T-cell (primary cell): ENCODE data around the gene RGS3. TPM values are rescaled to one million over a fixed set of nuclear protein-coding genes. Genes with fewer than 3 reads are reported as not detected.

Experiments
- ATAC-seq, 4 experiments: fragments of 200-7000 bp in 3 of 4; fragments of 150-1000 bp in 1 of 4; cut with Tn5 transposase; replicated peaks in 1 of 4; 1 replicate in 3 of 4; 2 replicates in 1 of 4; pipeline ENCODE4 v1.10.0; 2021; ENCODE audit warnings: moderate library complexity in 3 of 4, mild to moderate bottlenecking in 2 of 4, moderate number of reproducible peaks in 1 of 4
- CTCF ChIA-PET, 2 donors: fragments of 300-600 bp; sonication (Branson Sonifier 250); formaldehyde crosslinking; loops; one replicate each; lab custom pipeline; 2022; ENCODE audit warnings: antibody characterized with exemption in 2 of 2; lab: Charles Lee
- POLR2A ChIA-PET, 2 donors: fragments of 300-600 bp; sonication (Branson Sonifier 250); formaldehyde crosslinking; loops; one replicate each; lab custom pipeline; 2022; ENCODE audit warnings: antibody characterized with exemption in 2 of 2; lab: Charles Lee
- DNase-seq, 35 experiments: peaks; one replicate each; pipeline versions ENCODE4 v3.0.0 to v3.0.0-alpha.2; 2013 to 2023
- H3K27ac ChIP-seq: one replicate; pipeline ENCODE4 v1.5.1; 2013; ENCODE audit warnings: low read length
- H3K27me3 ChIP-seq, 2 experiments: replicated peaks in 1 of 2; 1 replicate in 1 of 2; 2 replicates in 1 of 2; pipeline versions ENCODE4 v1.6.1 to v1.7.0; 2013; ENCODE audit warnings: low read length in 1 of 2, mixed read lengths in 1 of 2; ENCODE audit not compliant: control insufficient read depth in 2 of 2, insufficient read depth in 2 of 2; ENCODE audit errors: extremely low read depth in 1 of 2
- H3K36me3 ChIP-seq, 2 donors: 1 replicate in 1 of 2; 2 replicates in 1 of 2; pipeline versions ENCODE4 v1.6.1 to v1.7.0; 2013; ENCODE audit warnings: low read length in 1 of 2; ENCODE audit not compliant: control insufficient read depth in 2 of 2, insufficient read depth in 1 of 2; ENCODE audit errors: extremely low read depth in 1 of 2
- H3K4me1 ChIP-seq, 2 experiments: 1 replicate in 1 of 2; 2 replicates in 1 of 2; pipeline versions ENCODE4 v1.6.1 to v1.7.0; 2013; ENCODE audit warnings: low read length in 2 of 2, mixed read lengths in 1 of 2; ENCODE audit not compliant: insufficient read depth in 2 of 2, control insufficient read depth in 1 of 2; ENCODE audit errors: extremely low read depth in 1 of 2
- H3K4me3 ChIP-seq, 2 donors: 1 replicate in 1 of 2; 2 replicates in 1 of 2; pipeline versions ENCODE4 v1.5.1 to v1.7.0; 2013; ENCODE audit warnings: mild to moderate bottlenecking in 2 of 2, low read length in 1 of 2, moderate library complexity in 1 of 2; ENCODE audit not compliant: control insufficient read depth in 1 of 2; ENCODE audit errors: extremely low read depth in 1 of 2
- H3K9me3 ChIP-seq: 2 replicates; pipeline ENCODE4 v1.7.0; 2013
- H3K27ac Mint-ChIP-seq, 2 donors: one replicate each; pipeline ENCODE4 v1.8.0; 2020 to 2021; ENCODE audit warnings: mild to moderate bottlenecking in 2 of 2, mixed read lengths in 2 of 2
- H3K27me3 Mint-ChIP-seq, 2 donors: one replicate each; pipeline ENCODE4 v1.8.0; 2021 to 2022; ENCODE audit warnings: mixed read lengths in 2 of 2
- H3K36me3 Mint-ChIP-seq: one replicate; pipeline ENCODE4 v1.8.0; 2021; ENCODE audit warnings: mixed read lengths
- H3K4me1 Mint-ChIP-seq, 3 donors: one replicate each; pipeline ENCODE4 v1.8.0; 2020 to 2022; ENCODE audit warnings: mixed read lengths in 3 of 3, mild to moderate bottlenecking in 1 of 3
- H3K4me3 Mint-ChIP-seq, 3 donors: one replicate each; pipeline ENCODE4 v1.8.0; 2020 to 2022; ENCODE audit warnings: mild to moderate bottlenecking in 3 of 3, mixed read lengths in 3 of 3, moderate library complexity in 3 of 3
- H3K9me3 Mint-ChIP-seq, 3 donors: one replicate each; pipeline ENCODE4 v1.8.0; 2020 to 2022; ENCODE audit warnings: mixed read lengths in 3 of 3
- WGBS: methylation state at CpG from one replicate; pipeline ENCODE4 v1.1.5; 2013; ENCODE audit warnings: missing lambda C conversion rate; ENCODE audit not compliant: insufficient coverage; 5-methylcytosine and 5-hydroxymethylcytosine counted together
- total RNA-seq, 35 experiments: library from RNA in 6 of 35; stranded (reverse) in 6 of 35; fragments of 120-200 nt in 1 of 35; gene quantifications; one replicate each; pipeline versions ENCODE4 v1.2.1 to v1.2.4 and lab custom pipeline; 2013 to 2026

Gene RGS3
- total RNA-seq, 5 donors from 2014 or later (not counting 1 experiment from before 2014, with no cell fraction given), result 15.9 to 36.5 (median 24.9) TPM

DNA sequence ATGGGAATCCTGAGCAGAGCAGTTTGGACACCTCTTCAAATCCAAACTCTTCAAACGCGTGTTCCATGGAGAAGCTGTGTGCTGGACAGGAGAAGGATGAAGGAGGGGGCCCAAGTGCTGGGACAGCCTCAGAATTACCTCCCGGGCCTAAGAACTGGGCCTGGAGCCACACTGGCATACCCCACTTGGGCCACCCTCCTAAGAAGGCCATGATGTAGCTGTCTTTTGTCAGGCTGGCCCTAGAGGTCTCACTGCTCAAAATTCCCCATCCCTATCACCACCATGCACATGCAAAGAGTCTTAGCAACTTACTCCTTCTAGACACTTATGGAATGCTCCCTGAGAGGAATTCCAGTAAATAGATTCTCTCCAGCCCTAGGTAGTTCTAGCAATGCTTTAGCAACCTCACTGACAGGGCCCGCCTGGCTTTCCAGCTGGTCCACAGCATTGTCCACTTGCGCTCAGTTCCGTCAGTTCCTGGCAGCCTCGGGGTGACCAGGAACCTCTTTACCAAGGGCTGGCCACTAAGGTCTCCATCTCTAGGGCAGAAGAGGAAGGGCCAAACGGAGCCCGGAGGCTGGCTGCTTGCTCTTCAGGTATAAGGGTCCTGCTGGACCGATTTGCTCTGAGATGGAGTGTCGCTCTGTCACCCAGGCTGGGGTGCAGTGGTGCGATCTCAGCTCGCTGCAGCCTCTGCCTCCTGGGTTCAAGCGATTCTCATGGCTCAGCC is 75.3 kb downstream of the RGS3 start:
- CTCF ChIA-PET, result no interaction called here

GRCh38 chr9:113540466-113540865 is 76.9 kb downstream of the RGS3 start:
- Mint-ChIP-seq H3K27me3 (no peaks in the 10 kb centered on the region), H3K4me1 (peaks cover 11 to 35% (median 17%) of the 10 kb centered on the region in 3 donors), H3K36me3 (peaks cover 61% of the 10 kb centered on the region), H3K4me3 (no peak overlapping the region), H3K9me3 (no peaks in the 10 kb centered on the region), H3K27ac (peak overlapping the region in 1 of 2 donors; percentile 56)
- no peak for ATAC-seq
- ChIA-PET CTCF (no interaction called here), POLR2A (no interaction called here)
- DNase-seq, result no peak
- 99% methylated on average over 6 of the region's 6 CpGs for WGBS
- H3K4me1 ChIP-seq, result peaks cover 0 to 48% of the 10 kb centered on the region in 2 experiments
- H3K9me3 ChIP-seq, result no peaks in the 10 kb centered on the region
- no peak overlapping the region for H3K4me3 ChIP-seq
- no peaks in the 10 kb centered on the region for H3K27me3 ChIP-seq
- no peak overlapping the region for H3K27ac ChIP-seq
- H3K36me3 ChIP-seq, result peaks cover 21 to 92% of the 10 kb centered on the region in 2 donors

More for the DNA sequence above, 75.3 kb downstream of the RGS3 start:
- 94% methylated on average over 12 of the region's 14 CpGs for WGBS
- Histone ChIP-seq H3K4me3 (no peak overlapping the region), H3K9me3 (no peaks in the 10 kb centered on the region), H3K27me3 (no peaks in the 10 kb centered on the region), H3K36me3 (peaks cover 21 to 84% of the 10 kb centered on the region in 2 donors), H3K4me1 (peaks cover 0 to 49% of the 10 kb centered on the region in 2 experiments), H3K27ac (no peak overlapping the region)
- ATAC-seq (no peak), DNase-seq (no peak)
- Mint-ChIP-seq H3K9me3 (no peaks in the 10 kb centered on the region), H3K4me1 (peaks cover 11 to 29% (median 15%) of the 10 kb centered on the region in 3 donors), H3K4me3 (no peak overlapping the region), H3K27me3 (no peaks in the 10 kb centered on the region), H3K27ac (peak overlapping the region in 1 of 2 donors; percentile 44), H3K36me3 (peaks cover 51% of the 10 kb centered on the region)
- POLR2A ChIA-PET, result no interaction called here

GRCh38 chr9:113541019-113541900 is 77.7 kb downstream of the RGS3 start:
- no peak overlapping the region for H3K27ac ChIP-seq
- ChIA-PET POLR2A (no interaction called here), CTCF (no interaction called here)
- Mint-ChIP-seq H3K27me3 (no peaks in the 10 kb centered on the region), H3K4me1 (peaks cover 16 to 40% (median 19%) of the 10 kb centered on the region in 3 donors), H3K36me3 (peaks cover 59% of the 10 kb centered on the region), H3K9me3 (no peaks in the 10 kb centered on the region), H3K4me3 (no peak overlapping the region), H3K27ac (no peak overlapping the region)
- H3K27me3 ChIP-seq, result no peaks in the 10 kb centered on the region
- H3K9me3 ChIP-seq, result no peaks in the 10 kb centered on the region
- H3K4me3 ChIP-seq, result no peak overlapping the region
- peaks cover 21 to 92% of the 10 kb centered on the region in 2 donors for H3K36me3 ChIP-seq
- 89% methylated on average over 5 of the region's 12 CpGs for WGBS
- ATAC-seq (no peak), DNase-seq (no peak)
- H3K4me1 ChIP-seq, result peaks cover 0 to 52% of the 10 kb centered on the region in 2 experiments

- DNase-seq (no peak), ATAC-seq (no peak)
- WGBS, result 95% methylated on average over 5 of the region's 7 CpGs
- peaks cover 56% of the 10 kb centered on the region for H3K36me3 Mint-ChIP-seq
- H3K27ac ChIP-seq, result no peak overlapping the region
- H3K27me3 Mint-ChIP-seq, result no peaks in the 10 kb centered on the region
- H3K27me3 ChIP-seq, result no peaks in the 10 kb centered on the region
- H3K9me3 Mint-ChIP-seq, result no peaks in the 10 kb centered on the region
- H3K4me3 ChIP-seq, result no peak overlapping the region
- ChIA-PET POLR2A (no interaction called here), CTCF (no interaction called here)
- H3K4me3 Mint-ChIP-seq, result no peak overlapping the region
- H3K9me3 ChIP-seq, result no peaks in the 10 kb centered on the region
- peaks cover 21 to 48% (median 23%) of the 10 kb centered on the region in 3 donors for H3K4me1 Mint-ChIP-seq
- H3K4me1 ChIP-seq, result peaks cover 0 to 55% of the 10 kb centered on the region in 2 experiments
- peaks cover 21 to 88% of the 10 kb centered on the region in 2 donors for H3K36me3 ChIP-seq
- H3K27ac Mint-ChIP-seq, result peak overlapping the region; percentile 58 to 66
Measured at GRCh38 chr9:113542006-113542405, 78.5 kb downstream of the RGS3 start.

- Histone ChIP-seq H3K4me3 (no peak overlapping the region), H3K9me3 (no peaks in the 10 kb centered on the region), H3K27me3 (no peaks in the 10 kb centered on the region), H3K36me3 (peaks cover 21 to 81% of the 10 kb centered on the region in 2 donors), H3K27ac (no peak overlapping the region), H3K4me1 (peaks cover 2 to 55% of the 10 kb centered on the region in 2 experiments)
- ChIA-PET POLR2A (no interaction called here), CTCF (no interaction called here)
- H3K36me3 Mint-ChIP-seq, result peaks cover 50% of the 10 kb centered on the region
- H3K9me3 Mint-ChIP-seq, result no peaks in the 10 kb centered on the region
- H3K4me1 Mint-ChIP-seq, result peaks cover 19 to 49% (median 31%) of the 10 kb centered on the region in 3 donors
- no peaks in the 10 kb centered on the region for H3K27me3 Mint-ChIP-seq
- 79% methylated on average over 3 of the region's 5 CpGs for WGBS
- no peak overlapping the region for H3K4me3 Mint-ChIP-seq
- no peak overlapping the region for H3K27ac Mint-ChIP-seq
- DNase-seq (no peak), ATAC-seq (no peak)
Measured at GRCh38 chr9:113542741-113543140, 79.2 kb downstream of the RGS3 start.

DNA sequence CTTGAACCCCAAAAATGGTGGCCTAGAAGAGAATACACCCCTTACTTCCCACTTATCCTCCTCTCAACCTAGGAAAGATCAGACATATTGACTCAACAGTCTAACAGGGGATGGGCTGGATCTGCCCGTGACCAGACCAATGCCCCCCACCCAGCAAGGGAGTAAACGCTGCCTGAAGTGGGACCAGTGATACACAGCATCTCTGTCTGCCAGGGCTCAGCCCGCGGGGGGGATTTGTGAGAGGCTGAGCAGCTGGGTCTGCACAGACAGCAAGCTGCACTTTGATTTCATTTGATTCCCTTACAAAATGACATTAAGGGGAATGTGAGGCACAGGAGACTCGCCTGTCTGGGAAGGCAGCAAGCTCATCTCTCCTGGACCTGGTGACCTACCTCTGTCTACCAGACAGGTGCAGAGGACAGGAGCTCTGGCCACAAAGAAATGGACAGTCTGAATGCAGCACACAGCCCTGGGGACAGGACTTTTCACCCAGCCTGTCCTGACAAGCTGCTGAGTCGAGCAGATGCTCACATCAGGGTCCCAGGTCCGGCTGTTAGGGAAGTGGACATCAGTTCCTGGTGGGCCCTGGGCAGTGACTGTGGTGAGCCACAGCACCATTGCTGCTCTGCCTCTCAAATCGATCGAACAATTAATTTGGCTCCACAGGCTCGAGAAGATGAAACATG is 79.9 kb downstream of the RGS3 start:
- H3K36me3 ChIP-seq, result peaks cover 20 to 74% of the 10 kb centered on the region in 2 donors

More for the DNA sequence above, 79.9 kb downstream of the RGS3 start:
- Mint-ChIP-seq H3K4me1 (peaks cover 26 to 56% (median 38%) of the 10 kb centered on the region in 3 donors), H3K27me3 (no peaks in the 10 kb centered on the region), H3K36me3 (peaks cover 48% of the 10 kb centered on the region), H3K9me3 (no peaks in the 10 kb centered on the region), H3K27ac (peak overlapping the region in 1 of 2 donors; percentile 31), H3K4me3 (no peak overlapping the region)
- WGBS, result 94% methylated on average over 8 of the region's 10 CpGs
- ChIA-PET POLR2A (no interaction called here), CTCF (no interaction called here)
- DNase-seq (no peak), ATAC-seq (no peak)
- no peaks in the 10 kb centered on the region for H3K27me3 ChIP-seq
- H3K9me3 ChIP-seq, result no peaks in the 10 kb centered on the region
- no peak overlapping the region for H3K4me3 ChIP-seq
- H3K4me1 ChIP-seq, result peaks cover 2 to 56% of the 10 kb centered on the region in 2 experiments
- H3K27ac ChIP-seq, result no peak overlapping the region
